GM21360 (cell line): ENCODE measurements around the gene ITGAX.

ENCODE experiments used
- ATAC-seq: cut with Tn5 transposase; IDR thresholded peaks from one replicate; pipeline ENCODE4 v1.9.1; 2021; ENCODE audit warnings: mild to moderate bottlenecking, moderate library complexity; ENCODE audit not compliant: unreplicated experiment

ITGAX gene

DNA sequence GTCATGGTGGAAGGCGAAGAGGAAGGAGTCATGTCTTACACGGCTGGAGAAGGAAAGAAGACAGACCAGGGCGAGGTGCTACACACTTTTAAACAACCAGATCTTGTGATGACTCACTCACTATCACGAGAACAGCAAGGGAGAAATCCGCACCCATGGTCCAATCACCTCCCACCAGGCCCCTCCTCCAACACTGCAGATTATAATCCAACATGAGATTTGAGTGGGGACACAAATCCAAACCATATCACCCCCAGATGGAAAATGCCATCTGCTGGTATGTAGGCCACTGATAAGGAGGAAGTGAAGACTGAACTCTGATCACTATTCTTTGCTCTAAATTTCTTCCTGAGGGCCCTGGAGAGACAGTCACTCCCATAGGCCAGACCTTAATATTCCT, 7.5 kb upstream of the ITGAX start:
- ATAC-seq, result no peak

DNA sequence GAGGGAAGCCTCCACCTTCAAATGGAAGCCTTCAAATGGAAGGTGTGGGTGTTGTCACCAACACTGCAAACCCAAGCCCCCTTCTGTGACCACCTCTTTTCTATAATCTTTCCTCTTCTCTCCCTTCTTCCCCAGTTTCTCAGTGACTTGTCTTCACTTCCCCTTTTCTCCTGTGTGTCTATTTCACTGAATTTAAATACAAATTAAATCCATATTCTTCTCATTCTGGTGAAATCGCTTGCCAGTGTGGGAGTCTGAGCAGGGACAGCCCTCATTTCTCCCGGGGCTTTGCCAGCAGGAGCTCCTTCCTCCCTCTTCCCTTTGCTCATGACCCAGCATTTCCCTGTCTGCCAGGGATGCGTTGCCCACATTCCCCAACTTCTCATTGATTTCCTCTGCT, 6.4 kb upstream of the ITGAX start:
- ATAC-seq, result no peak

DNA sequence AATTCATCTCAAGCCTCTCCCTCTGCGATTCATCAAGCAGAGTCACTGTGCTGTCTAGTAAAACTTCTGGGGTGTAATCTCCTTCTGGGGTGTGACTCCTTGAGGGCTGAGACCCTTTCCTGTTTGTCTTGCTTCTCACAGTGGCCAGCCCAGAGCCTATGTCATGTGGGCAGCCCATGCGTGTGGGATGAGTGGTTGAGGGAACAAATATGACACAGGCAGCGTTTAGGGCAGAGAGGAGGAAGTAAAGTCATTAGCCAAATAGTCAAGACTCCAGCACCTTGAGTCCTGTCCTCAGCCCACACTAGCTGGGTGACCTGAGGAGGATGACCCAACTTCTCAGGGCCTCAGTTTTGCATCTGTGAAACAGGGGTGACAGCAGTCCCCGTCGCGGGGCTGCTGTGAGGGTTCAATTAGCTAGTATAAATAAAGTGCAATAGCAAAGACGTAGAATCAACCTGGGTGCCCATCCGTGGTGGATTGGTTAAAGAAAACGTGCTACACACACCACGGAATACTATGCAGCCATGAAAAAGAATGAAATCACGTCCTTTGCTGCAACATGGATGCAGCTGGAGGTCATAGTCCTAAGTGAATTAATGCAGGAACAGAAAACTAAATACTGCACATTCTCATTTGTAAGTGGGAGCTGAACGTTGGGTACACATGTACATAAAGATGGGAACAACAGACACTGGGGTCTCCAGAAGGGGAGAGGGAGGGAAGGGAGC, 4.5 kb upstream of the ITGAX start:
- ATAC-seq, result no peak

DNA sequence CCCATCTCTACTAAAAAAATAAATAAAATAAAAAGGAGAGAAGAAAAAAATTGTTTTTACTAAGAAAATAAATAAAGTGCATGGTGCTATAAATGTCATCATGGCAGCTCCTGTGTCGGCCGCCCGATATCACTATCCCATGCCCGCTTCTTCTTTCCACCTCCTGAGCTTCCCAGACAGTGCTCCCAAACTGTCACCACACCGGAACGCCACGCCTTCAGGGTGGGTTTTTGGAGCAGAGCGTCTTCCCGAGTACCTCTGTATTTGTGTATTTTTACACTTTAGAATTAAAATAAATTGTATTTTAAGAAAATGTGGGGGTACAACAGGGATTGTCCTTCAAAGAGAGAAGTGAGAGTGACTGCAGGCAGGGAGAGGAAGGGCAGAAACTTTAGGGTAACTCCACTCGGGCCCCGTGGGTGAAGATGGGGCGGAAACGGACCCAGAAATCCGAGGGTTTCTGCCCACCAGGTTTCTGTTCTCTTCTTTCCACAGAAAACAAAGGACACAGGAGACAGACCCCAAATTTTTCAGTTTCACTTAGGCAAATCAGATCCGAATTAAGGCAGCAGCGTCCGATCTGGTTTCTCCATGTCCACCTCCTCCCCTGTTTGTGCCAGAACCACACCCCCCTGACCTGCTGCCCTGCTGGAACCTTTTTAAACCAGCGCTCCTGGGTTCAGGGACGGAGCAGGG, 3.6 kb upstream of the ITGAX start:
- ATAC-seq, result no peak

DNA sequence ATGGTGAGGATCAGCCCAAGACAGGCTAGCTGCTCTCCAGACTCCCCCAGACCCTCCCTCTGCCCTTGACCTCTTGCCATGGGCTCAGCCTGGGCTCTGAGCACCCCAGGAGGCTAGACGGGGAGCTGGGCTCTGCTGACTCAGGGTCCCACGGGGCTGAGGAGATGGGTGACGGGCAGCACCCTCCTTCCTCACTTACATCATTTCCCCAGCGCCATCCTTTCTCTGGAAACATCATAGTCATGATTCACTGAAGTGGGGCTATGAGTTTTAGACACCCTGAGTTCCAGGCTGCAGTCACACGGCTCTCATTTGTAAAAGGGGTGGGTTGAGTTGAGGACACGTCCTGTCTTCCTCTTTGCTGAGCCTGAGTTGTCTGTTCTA, 3.0 kb upstream of the ITGAX start:
- ATAC-seq, result no peak

DNA sequence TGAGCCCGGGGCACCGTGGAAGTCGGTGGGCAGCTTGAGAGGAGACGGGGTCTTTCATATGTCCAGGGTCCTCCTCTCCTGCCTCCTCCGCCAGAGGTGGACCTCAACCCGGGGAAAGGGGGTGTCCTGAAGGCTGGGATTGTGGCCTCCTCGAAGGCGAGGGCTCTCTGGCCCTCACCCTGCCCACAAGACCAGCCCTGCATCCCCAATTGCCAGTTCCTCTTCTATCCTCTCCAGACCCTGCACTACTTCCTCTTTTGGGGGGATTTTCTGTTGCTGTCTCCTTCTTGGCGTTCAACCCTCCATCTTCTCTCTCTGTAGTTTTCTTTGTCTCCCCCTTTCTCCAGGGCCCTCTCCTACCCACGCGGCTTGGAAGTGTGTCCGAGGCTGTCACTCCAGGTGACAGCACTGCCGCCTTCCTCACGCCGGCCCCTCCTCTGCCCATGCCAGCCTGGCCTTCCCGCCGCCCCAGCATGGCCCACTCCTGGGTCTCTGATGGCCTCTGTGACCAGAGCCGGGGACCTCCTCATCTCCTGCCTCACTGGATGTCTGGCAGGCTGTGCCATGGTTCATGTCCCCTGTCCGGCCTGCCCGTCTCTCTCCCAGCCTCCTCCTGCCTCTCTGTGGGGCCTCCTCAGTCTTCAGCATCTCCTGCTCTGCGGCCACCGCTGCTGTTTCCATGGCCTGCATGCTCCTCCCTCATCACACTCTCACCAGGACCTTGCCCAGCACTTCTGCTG, 2.4 kb upstream of the ITGAX start:
- no peak for ATAC-seq

DNA sequence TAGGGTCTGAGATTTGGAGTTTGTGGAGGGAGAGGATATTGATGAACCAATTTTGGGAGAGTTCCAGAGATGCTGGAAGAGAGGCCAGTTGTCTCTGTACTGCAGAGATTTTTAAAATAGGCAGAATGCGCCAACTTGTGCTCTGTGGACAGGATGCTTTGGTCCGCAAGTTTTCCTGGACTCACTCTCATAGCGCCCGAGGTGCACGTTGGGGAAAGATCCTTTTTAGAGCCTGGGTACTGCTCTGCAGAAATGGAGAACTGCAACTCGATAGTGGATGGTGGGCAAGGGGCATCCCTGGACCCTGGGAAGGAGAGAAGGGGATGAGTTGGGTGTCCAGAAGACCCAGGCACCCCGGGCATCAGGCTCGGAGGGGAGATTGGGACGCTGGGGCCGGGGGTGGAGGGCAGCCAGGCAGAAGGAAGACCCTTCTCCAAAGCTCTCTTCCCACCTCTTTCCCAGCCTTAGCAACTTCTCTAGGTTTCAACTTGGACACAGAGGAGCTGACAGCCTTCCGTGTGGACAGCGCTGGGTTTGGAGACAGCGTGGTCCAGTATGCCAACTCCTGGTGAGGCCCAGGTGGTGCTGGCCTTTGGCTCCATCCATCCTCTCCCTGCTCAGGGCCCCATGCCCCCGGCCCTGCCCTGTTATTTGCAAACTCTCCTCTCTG, 590 bp downstream of the ITGAX start:
- ATAC-seq, result no peak

DNA sequence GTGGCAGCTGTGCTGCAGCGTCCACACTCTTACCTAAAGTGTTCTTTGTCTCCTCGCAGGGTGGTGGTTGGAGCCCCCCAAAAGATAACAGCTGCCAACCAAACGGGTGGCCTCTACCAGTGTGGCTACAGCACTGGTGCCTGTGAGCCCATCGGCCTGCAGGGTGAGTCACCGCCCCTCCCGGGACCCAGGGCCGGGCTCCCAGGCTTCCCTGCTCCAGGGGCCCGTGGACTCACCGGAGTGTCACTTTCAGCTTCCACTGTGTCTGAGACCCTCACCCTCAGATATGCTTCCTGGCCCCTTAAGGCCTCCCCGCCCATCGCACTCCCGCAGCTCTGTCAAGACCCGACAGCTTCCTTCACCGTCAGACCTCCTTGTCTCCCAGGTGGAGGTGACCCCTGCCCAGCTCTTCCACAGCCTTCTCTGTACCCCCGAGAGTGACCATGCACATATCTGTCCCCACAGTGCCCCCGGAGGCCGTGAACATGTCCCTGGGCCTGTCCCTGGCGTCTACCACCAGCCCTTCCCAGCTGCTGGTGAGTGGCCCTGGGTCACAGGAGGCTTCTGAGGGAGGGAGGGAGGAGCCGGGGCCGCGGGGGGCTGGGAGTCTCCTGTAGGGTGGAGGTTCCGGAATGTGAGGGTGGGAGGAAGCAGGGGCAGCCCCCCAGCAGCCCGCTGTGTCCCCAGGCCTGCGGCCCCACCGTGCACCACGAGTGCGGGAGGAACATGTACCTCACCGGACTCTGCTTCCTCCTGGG, 1.8 kb downstream of the ITGAX start:
- ATAC-seq, result no peak

DNA sequence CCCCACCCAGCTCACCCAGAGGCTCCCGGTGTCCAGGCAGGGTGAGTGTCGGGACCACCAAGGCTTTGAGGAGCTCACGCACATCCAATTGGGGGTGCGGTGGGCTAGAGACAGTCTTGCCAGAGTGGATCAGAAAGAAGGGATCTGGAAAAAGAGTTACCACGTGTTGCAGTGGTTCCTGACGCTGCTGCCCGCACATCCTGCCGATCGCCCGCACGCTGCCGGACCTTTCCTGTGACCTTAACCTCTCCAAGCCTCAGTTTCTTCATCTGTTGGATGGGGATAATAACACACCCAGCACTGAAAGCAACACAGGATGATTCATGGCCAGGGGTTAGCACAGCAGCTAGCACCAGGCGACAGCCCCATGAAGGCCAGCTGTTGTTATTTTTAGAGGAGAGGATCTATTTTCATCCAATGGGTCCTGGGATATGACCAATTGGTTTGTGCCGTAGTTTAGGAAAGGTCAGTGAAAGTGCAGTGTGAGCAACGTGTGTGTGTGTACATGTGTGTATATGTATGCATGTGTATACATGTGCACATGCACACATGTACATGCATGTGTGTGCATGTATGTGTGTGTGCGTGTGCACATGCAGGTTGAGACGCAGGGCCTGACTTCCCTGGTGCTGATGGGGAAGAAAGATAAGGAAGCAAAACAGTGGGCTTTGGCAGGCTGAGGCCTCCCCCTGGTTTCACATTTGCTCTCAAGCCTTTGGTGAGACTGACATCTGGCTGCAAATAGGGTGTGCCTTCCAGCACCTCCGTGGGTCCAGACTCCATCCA, 2.5 kb downstream of the ITGAX start:
- ATAC-seq, result no peak

DNA sequence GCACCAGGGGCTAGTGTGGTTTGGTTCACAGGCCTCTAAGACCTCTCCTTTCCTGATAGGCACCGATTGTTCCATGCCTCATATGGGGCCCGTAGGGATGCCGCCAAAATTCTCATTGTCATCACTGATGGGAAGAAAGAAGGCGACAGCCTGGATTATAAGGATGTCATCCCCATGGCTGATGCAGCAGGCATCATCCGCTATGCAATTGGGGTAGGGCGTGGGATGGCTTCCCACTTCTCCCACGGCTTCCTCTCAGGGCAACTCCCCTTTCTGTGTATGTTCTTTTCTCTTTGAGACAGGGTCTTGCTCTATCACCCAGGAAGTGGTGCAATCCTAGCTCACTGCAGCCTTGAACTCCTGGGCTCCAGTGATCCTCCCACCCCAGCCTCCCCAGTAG, 5.3 kb downstream of the ITGAX start:
- ATAC-seq, result no peak

DNA sequence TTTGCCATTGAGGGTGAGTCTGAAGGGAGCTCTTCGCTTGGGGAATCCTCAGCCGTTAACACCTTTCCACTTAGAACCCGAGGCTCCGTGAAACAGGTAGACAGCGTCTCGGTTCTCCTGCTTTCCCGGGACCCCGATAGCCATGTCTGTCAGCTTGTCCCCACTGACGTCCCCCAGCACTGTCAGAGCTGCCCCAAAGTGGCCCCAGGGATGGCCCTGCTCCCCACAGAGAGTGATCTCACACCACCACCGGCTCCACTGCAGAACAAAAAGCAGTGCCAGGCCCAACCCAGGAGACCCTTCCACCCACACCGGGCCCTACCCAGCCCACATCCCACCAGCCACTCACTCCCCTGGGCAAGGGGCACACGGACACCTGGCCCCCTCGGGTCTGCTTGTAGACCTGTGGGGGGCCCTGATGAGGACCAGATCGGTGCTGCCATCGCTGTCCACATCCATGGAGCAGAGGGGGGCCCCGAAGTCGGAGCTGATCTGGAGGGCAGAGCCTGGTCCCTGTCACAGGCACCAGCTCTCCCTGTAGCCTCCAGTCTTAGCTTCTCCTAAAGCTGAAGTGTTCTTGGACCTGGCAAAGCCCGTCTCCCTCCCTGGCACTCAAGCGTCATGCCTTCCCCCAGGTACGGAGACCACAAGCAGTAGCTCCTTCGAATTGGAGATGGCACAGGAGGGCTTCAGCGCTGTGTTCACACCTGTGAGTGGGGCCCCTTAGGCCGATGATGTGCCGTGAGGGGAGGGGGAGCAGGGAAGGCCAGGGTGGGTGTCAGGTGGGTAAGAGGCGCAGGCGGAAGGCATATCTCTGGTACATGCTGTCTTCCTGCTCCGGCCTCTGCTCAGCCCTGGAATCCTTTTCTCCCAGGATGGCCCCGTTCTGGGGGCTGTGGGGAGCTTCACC, 6.5 kb downstream of the ITGAX start:
- no peak for ATAC-seq

DNA sequence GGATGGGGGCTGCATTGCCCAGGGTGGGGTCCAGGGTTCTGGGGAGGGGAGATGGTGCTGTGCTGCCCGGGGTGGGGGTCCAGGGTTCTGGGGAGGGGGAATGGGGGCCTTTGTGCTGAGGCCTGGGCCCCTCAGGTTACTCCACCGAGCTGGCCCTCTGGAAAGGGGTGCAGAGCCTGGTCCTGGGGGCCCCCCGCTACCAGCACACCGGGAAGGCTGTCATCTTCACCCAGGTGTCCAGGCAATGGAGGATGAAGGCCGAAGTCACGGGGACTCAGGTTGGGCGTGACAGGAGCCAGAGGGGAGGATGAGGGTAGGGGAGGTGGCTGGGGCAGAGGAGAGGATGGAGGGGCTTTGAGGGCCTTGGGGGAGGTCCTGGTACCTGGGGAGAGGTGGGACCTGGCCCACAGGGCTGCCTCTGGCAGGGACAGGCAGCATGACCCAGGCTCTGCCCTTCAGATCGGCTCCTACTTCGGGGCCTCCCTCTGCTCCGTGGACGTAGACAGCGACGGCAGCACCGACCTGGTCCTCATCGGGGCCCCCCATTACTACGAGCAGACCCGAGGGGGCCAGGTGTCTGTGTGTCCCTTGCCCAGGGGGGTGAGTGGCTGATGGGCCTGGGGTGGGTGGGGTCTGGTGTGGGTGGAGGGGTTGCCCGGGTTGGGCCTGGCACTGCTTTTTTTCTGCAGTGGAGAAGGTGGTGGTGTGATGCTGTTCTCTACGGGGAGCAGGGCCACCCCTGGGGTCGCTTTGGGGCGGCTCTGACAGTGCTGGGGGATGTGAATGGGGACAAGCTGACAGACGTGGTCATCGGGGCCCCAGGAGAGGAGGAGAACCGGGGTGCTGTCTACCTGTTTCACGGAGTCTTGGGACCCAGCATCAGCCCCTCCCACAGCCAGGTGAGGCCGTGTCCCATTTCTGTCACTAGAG, 7.8 kb downstream of the ITGAX start:
- no peak for ATAC-seq

DNA sequence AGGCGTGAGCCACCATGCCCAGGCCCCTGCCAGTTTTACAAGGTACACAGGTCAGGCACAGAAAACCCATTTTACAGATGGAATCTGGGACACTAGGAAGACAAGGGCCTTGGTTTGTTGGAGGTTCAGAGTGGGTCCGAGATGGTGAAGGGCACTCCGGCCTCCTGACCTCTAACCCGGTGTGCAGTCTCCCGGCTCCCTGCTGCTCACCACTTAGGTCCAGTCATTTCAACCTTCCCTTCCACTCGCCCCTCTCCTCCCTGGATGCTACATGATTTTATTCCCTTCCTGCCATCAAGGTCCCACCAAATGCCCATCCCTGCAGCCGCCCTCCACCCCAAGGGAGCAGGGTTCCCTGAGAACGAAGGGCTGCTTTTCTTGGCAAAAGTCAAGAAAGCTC, 8.7 kb downstream of the ITGAX start:
- no peak for ATAC-seq

DNA sequence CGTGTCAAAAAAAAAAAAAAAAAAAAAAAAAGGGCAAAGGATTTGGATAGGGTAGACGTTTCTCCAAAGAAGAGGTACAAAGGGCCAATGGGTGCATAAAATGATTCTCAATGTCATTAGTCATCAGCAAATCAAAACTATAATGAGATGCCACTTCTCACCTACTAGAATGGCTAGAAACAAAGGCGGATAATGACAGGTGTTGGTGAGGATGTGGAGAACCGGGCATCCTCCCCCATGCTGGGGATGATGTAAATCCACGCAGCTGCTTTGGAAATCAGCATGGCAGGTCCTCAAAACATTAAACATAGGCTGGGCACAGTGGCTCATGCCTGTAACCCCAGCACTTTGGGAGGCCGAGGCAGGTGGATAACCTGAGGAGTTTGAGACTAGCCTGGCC, 9.4 kb downstream of the ITGAX start:
- ATAC-seq, result no peak

DNA sequence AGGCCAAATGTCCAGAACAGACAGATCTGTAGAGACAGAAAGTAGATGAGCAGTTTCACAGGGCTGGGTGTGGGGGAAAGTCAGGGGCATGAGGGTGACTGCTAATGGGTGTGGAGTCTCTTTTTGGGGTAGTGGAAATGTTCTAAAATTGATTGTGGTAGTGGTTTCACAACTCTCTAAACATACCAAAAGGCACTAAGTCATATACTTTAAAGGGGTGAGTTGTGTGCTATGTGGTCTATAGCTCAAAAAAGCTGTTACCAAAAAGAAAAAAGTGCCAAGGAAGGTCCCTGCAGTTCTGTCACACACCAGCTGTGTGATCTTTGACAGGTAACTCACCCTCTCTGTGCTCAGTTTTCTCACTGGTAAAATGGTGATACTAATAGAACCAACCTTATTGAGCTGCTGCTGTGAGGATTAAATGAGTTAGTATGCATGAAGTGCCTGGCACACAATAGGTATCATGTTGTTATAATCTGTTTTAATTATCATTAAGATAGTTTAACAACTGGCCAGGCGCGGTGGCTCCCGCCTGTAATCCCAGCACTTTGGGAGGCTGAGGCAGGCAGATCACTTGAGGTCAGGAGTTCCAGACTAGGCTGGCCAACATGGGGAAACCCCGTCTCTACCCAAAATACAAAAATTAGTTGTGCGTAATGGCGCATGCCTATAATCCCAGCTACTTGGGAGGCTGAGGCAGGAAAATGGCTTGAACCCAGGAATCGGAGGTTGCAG, 10.3 kb downstream of the ITGAX start:
- peak; percentile 65 for ATAC-seq

DNA sequence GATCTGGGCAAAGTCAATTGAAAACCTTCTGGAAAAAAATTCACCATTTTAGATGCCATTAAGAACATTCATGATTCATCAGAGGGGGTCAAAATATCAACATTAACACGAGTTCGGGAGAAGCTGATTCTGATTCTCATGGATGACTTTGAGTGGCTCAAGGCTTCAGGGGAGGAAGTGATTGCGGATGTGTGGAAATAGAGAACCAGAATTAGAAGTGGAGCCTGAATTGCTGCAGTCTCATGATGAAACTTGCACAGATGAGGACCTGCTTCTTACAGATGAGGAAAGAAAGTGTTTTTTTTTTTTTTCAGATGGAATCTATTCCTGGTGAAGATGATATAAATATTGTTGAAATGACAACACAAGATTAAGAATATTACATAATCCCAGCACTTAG, 12.9 kb downstream of the ITGAX start:
- ATAC-seq, result no peak

DNA sequence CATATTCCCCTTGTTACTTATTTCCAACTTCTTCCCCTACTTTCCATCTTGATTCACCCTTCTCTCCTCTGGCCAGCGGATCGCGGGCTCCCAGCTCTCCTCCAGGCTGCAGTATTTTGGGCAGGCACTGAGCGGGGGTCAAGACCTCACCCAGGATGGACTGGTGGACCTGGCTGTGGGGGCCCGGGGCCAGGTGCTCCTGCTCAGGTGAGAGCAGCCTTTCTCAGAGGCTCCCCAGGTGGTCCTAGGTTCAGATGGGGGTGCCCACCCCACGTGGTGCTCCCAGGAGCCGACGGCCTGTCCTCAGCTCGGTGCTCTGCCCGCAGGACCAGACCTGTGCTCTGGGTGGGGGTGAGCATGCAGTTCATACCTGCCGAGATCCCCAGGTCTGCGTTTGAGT, 16.0 kb downstream of the ITGAX start:
- ATAC-seq, result no peak
